ENCODE data around the gene COL15A1.
A peak's percentile ranks its signal among the peaks of the same experiment; 100 is the strongest.

The COL15A1 gene

GRCh38 chr9:99112750-99113413 lies 169.2 kb downstream of the COL15A1 start:
- H3K9me2 ChIP-seq (replicated peaks; ENCODE audit: control insufficient read depth, low read length): no peaks in the 10 kb centered on the region
- peaks cover 100% of the 10 kb centered on the region for H3K79me2 ChIP-seq (ENCODE audit: control insufficient read depth, low read length)
- H3K4me1 ChIP-seq (ENCODE audit: control insufficient read depth, low read length): peaks cover 98% of the 10 kb centered on the region
- H3K9me3 ChIP-seq (ENCODE audit: control insufficient read depth, insufficient read depth, low read length): no peaks in the 10 kb centered on the region
- no peak for TF ChIP-seq EZH2phosphoT487 (IDR thresholded peaks at IDR 0.05; ENCODE audit: borderline replicate concordance, low read length)
- no peak for TF ChIP-seq CTCF (IDR thresholded peaks at IDR 0.05; ENCODE audit: low read depth, low read length, poor library complexity, severe bottlenecking)
- H3F3A ChIP-seq (ENCODE audit: control insufficient read depth, insufficient read depth): peaks cover 2% of the 10 kb centered on the region
- H3K27me3 ChIP-seq (ENCODE audit: control insufficient read depth, low read length): no peaks in the 10 kb centered on the region
- peak overlapping the region; percentile 18 for H3K4me3 ChIP-seq (ENCODE audit: low read length)
- H3K4me2 ChIP-seq (ENCODE audit: low read length): peak overlapping the region; percentile 53
- no peaks in the 10 kb centered on the region for H4K20me1 ChIP-seq (ENCODE audit: control insufficient read depth, insufficient read depth, low read depth, low read length)
- peaks cover 61% of the 10 kb centered on the region for H3K36me3 ChIP-seq (ENCODE audit: control insufficient read depth, low read length)
- H3K27ac ChIP-seq (ENCODE audit: low read depth, low read length): peak overlapping the region; percentile 56

GRCh38 chr9:99113414-99114048 lies 169.8 kb downstream of the COL15A1 start:
- Histone ChIP-seq H3K27me3 (ENCODE audit: control insufficient read depth, low read length) (no peaks in the 10 kb centered on the region), H3K79me2 (ENCODE audit: control insufficient read depth, low read length) (peaks cover 100% of the 10 kb centered on the region), H3K27ac (ENCODE audit: low read depth, low read length) (peak overlapping the region; percentile 56), H4K20me1 (ENCODE audit: control insufficient read depth, insufficient read depth, low read depth, low read length) (no peaks in the 10 kb centered on the region), H3F3A (ENCODE audit: control insufficient read depth, insufficient read depth) (peaks cover 9% of the 10 kb centered on the region), H3K4me1 (ENCODE audit: control insufficient read depth, low read length) (peaks cover 98% of the 10 kb centered on the region), H3K9me2 (replicated peaks; ENCODE audit: control insufficient read depth, low read length) (no peaks in the 10 kb centered on the region), H3K36me3 (ENCODE audit: control insufficient read depth, low read length) (peaks cover 58% of the 10 kb centered on the region), H3K4me3 (ENCODE audit: low read length) (peak overlapping the region; percentile 18), H3K4me2 (ENCODE audit: low read length) (peak overlapping the region; percentile 53), H3K9me3 (ENCODE audit: control insufficient read depth, insufficient read depth, low read length) (no peaks in the 10 kb centered on the region)
- TF ChIP-seq EZH2phosphoT487 (IDR thresholded peaks at IDR 0.05; ENCODE audit: borderline replicate concordance, low read length) (no peak), CTCF (IDR thresholded peaks at IDR 0.05; ENCODE audit: low read depth, low read length, poor library complexity, severe bottlenecking) (no peak)

- Histone ChIP-seq H3K79me2 (ENCODE audit: control insufficient read depth, low read length) (peaks cover 100% of the 10 kb centered on the region), H3K36me3 (ENCODE audit: control insufficient read depth, low read length) (peaks cover 58% of the 10 kb centered on the region), H3K4me3 (ENCODE audit: low read length) (no peak overlapping the region), H3K9me2 (replicated peaks; ENCODE audit: control insufficient read depth, low read length) (no peaks in the 10 kb centered on the region), H3K27me3 (ENCODE audit: control insufficient read depth, low read length) (no peaks in the 10 kb centered on the region), H3K4me2 (ENCODE audit: low read length) (peak overlapping the region; percentile 53; the same call in 1 of the 2 replicates), H3K4me1 (ENCODE audit: control insufficient read depth, low read length) (peaks cover 98% of the 10 kb centered on the region), H4K20me1 (ENCODE audit: control insufficient read depth, insufficient read depth, low read depth, low read length) (no peaks in the 10 kb centered on the region), H3K9me3 (ENCODE audit: control insufficient read depth, insufficient read depth, low read length) (no peaks in the 10 kb centered on the region), H3K27ac (ENCODE audit: low read depth, low read length) (no peak overlapping the region), H3F3A (ENCODE audit: control insufficient read depth, insufficient read depth) (peaks cover 14% of the 10 kb centered on the region)
- TF ChIP-seq CTCF (IDR thresholded peaks at IDR 0.05; ENCODE audit: low read depth, low read length, poor library complexity, severe bottlenecking) (no peak), EZH2phosphoT487 (IDR thresholded peaks at IDR 0.05; ENCODE audit: borderline replicate concordance, low read length) (no peak)
Observed at GRCh38 chr9:99114049-99114440, 170.3 kb downstream of the COL15A1 start.
